Adipocyte (in vitro differentiated cells): ENCODE measurements around the gene ATP6AP2.

ENCODE experiments used
- DNase-seq: peaks from one replicate; pipeline ENCODE4 v3.0.0-alpha.2; 2015; ENCODE audit warnings: low read depth
- H3K27me3 ChIP-seq: replicated peaks from 2 replicates; pipeline ENCODE4 v1.7.0; 2013; ENCODE audit warnings: mild to moderate bottlenecking, low read length, moderate library complexity; ENCODE audit not compliant: control insufficient read depth, insufficient read depth
- H3K36me3 ChIP-seq: 2 replicates; pipeline ENCODE4 v1.7.0; 2013; ENCODE audit warnings: low read length, mild to moderate bottlenecking, moderate library complexity; ENCODE audit not compliant: control insufficient read depth, insufficient read depth, severe bottlenecking
- H3K4me1 ChIP-seq: 2 replicates; pipeline ENCODE4 v1.7.0; 2013; ENCODE audit warnings: mild to moderate bottlenecking, low read length, moderate library complexity; ENCODE audit not compliant: control insufficient read depth, insufficient read depth
- H3K4me3 ChIP-seq: 2 replicates; pipeline ENCODE4 v1.7.0; 2013; ENCODE audit warnings: mild to moderate bottlenecking, low read length, moderate library complexity
- H3K9ac ChIP-seq: 2 replicates; pipeline ENCODE4 v1.7.0; 2013; ENCODE audit warnings: mild to moderate bottlenecking, low read length, moderate library complexity
- H3K9me3 ChIP-seq: 2 replicates; pipeline ENCODE4 v1.7.0; 2013; ENCODE audit warnings: mild to moderate bottlenecking, low read length, moderate library complexity; ENCODE audit not compliant: control insufficient read depth

ATP6AP2 gene, protein sequence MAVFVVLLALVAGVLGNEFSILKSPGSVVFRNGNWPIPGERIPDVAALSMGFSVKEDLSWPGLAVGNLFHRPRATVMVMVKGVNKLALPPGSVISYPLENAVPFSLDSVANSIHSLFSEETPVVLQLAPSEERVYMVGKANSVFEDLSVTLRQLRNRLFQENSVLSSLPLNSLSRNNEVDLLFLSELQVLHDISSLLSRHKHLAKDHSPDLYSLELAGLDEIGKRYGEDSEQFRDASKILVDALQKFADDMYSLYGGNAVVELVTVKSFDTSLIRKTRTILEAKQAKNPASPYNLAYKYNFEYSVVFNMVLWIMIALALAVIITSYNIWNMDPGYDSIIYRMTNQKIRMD

DNA sequence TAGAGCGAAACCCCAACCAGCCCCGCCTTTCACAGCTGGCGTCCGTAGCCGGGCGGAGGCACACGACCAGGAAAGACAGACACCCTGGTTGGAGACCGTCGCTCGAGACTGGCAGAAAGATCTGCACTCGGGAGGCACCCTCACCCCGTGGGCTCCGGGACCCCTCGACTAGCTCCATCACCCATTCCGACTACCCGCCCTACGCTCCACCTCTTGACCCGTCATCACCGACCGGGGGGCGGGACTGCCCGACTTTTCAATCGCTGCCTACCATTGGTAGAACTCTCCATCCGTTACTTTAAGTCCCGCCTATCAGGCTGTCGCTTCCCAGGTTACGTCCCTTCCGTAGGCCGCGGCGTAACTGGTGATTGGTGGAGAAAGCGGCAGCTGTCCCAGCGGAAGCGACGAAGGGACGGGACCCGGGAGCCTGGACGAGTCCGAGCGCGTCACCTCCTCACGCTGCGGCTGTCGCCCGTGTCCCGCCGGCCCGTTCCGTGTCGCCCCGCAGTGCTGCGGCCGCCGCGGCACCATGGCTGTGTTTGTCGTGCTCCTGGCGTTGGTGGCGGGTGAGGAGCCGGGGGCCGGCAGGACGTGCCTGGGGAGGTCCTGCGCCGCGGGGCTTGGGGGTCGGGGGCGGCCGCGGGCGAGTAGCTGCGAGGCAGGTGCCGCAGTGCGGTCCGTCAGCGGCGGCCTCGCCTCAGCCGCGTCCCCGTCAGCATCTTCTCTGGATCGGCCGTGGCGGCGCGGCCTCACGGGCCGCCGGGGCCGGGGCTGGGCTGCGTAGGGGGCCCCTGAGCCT lies at the start of gene ATP6AP2:
TSS of gene ATP6AP2 (plus strand) at position 434 of the 799 bp plus-strand sequence. CDS start at position 530, 96 bp downstream.
- peak; percentile 95 for DNase-seq

DNA sequence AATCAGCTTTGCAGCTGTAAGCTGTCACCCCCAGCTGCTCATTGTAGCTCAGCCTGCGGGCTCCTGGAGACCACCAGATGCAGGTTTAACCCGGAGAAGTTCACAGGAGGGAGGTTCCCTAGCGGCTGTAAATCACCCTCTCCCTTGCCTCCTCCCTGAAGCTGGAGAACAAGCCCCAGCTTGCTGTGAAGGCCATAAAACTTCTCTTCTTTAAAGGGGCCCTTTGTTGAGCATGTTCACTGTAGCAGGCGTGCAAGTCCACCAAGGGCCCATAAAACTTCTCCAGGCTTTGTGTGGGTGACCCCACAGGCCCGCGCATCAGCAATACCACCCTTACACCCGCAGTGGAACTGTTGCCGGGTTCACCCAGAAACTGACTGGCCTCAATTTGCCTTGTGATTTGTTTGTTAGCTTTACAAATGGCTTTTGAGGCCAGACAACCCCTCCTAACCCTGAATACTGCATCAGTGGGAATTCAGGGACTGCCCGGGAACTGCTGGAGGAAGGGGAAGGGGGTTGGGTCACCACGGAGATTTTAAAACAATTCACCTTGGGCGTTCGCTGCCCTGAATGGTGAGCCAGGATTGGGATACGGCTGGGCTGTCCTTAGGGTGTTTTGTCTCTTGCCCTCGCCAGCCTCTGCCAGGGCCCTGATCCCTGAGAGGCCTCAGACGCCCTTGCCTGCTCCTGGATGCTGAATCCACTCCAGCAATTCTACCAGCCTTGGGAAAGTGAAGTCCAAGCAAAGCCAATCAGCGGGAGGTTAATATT lies 49.5 kb upstream of the ATP6AP2 start:
- no peaks in the 10 kb centered on the region for H3K4me1 ChIP-seq
- peaks cover 54% of the 10 kb centered on the region for H3K27me3 ChIP-seq
- H3K4me3 ChIP-seq = no peak overlapping the region
- H3K9me3 ChIP-seq = peaks cover under 1% of the 10 kb centered on the region
- H3K36me3 ChIP-seq = no peaks in the 10 kb centered on the region
- no peak for DNase-seq
- H3K9ac ChIP-seq = no peak overlapping the region

More for the DNA sequence above, at the start of gene ATP6AP2:
- H3K27me3 ChIP-seq = peaks cover 15% of the 10 kb centered on the region
- no peaks in the 10 kb centered on the region for H3K36me3 ChIP-seq
- H3K4me3 ChIP-seq = peak within 1 kb of the TSS; percentile 87
- H3K4me1 ChIP-seq = peaks cover 12% of the 10 kb centered on the region
- peaks cover 3% of the 10 kb centered on the region for H3K9me3 ChIP-seq
- H3K9ac ChIP-seq = peak within 1 kb of the TSS; percentile 85

GRCh38 chrX:40537310-40537709 lies 43.5 kb upstream of the ATP6AP2 start:
- no peaks in the 10 kb centered on the region for H3K9me3 ChIP-seq
- H3K9ac ChIP-seq = no peak overlapping the region
- H3K36me3 ChIP-seq = no peaks in the 10 kb centered on the region
- H3K27me3 ChIP-seq = peaks cover 37% of the 10 kb centered on the region
- H3K4me1 ChIP-seq = peaks cover 10% of the 10 kb centered on the region
- no peak for DNase-seq
- H3K4me3 ChIP-seq = no peak overlapping the region

DNA sequence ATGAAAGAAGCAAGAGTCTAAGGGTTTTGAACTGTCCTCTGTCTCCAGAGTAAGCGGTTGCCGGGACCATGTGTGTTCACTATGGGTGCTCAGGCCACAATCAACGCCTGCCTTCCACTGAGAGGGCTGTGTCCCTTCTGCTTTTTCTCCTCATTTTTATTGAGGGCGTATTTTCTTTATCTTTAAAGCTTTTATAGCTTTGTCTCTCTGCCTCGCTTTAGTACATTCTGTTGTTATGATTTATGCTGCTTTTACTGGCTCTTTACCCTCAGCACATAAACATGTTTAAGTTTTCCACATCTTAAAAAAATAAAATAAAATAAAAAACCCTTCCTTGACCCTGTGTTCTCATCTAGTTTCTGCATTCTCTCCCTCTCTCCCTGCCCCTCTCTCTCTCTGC lies 42.4 kb upstream of the ATP6AP2 start:
- H3K9me3 ChIP-seq = no peaks in the 10 kb centered on the region
- H3K9ac ChIP-seq = no peak overlapping the region
- H3K4me1 ChIP-seq = peaks cover 10% of the 10 kb centered on the region
- H3K36me3 ChIP-seq = no peaks in the 10 kb centered on the region
- H3K4me3 ChIP-seq = no peak overlapping the region
- H3K27me3 ChIP-seq = peaks cover 39% of the 10 kb centered on the region
- DNase-seq = no peak

GRCh38 chrX:40539214-40540142 lies 41.3 kb upstream of the ATP6AP2 start:
- Histone ChIP-seq H3K4me3 (no peak overlapping the region), H3K27me3 (peaks cover 35% of the 10 kb centered on the region), H3K9me3 (no peaks in the 10 kb centered on the region), H3K36me3 (no peaks in the 10 kb centered on the region), H3K9ac (no peak overlapping the region), H3K4me1 (peaks cover 15% of the 10 kb centered on the region)
- DNase-seq = peak; percentile 54

GRCh38 chrX:40542208-40542607 lies 38.6 kb upstream of the ATP6AP2 start:
- Histone ChIP-seq H3K9me3 (no peaks in the 10 kb centered on the region), H3K4me1 (peaks cover 16% of the 10 kb centered on the region), H3K27me3 (peaks cover 20% of the 10 kb centered on the region), H3K36me3 (no peaks in the 10 kb centered on the region), H3K4me3 (no peak overlapping the region), H3K9ac (no peak overlapping the region)
- DNase-seq = no peak

GRCh38 chrX:40542972-40543371 lies 37.8 kb upstream of the ATP6AP2 start:
- peaks cover 12% of the 10 kb centered on the region for H3K27me3 ChIP-seq
- H3K4me1 ChIP-seq = peaks cover 16% of the 10 kb centered on the region
- no peak overlapping the region for H3K9ac ChIP-seq
- DNase-seq = no peak
- H3K9me3 ChIP-seq = no peaks in the 10 kb centered on the region
- no peak overlapping the region for H3K4me3 ChIP-seq
- H3K36me3 ChIP-seq = no peaks in the 10 kb centered on the region

DNA sequence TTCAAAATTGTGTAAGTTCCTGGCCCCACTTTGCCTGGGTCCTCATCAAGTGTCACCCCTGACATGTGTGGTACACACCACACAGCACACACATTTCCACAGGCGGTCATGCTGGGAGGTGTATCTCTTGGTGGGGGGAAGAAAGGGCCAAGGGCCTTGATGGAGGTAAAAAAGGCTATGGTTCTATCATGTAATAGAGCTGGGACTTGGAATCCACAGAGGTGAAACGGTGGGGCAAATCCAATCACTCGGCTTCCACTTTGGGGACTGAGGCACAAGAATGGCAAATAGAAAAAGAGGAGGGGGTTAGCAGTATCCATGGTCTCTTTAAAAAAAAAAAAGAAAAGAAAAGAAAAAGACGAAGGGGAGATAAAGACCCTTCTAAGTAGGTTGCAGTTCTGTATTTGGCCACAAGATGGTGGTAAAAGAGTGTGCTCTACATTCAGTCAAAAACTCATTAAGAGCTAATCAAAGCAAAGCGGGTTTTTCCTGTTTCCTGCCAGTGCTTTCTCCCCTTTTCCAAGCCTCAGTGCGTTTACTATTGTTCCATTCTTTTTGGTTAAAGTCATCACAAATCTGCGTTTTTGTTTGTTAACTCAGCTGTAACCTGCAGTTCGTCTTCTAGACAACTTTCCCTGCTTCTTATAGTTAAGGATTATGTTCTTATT lies 37.0 kb upstream of the ATP6AP2 start:
- Histone ChIP-seq H3K4me3 (peak overlapping the region; percentile 42), H3K9ac (peak overlapping the region; percentile 46), H3K27me3 (peaks cover 14% of the 10 kb centered on the region), H3K36me3 (no peaks in the 10 kb centered on the region), H3K9me3 (no peaks in the 10 kb centered on the region), H3K4me1 (peaks cover 16% of the 10 kb centered on the region)
- DNase-seq = peak; percentile 82

- Histone ChIP-seq H3K4me3 (peak overlapping the region; percentile 42), H3K4me1 (peaks cover 12% of the 10 kb centered on the region), H3K9me3 (no peaks in the 10 kb centered on the region), H3K27me3 (peaks cover 15% of the 10 kb centered on the region), H3K36me3 (no peaks in the 10 kb centered on the region), H3K9ac (peak overlapping the region; percentile 46)
- DNase-seq = peak; percentile 9
Measured at GRCh38 chrX:40544343-40545266, 36.2 kb upstream of the ATP6AP2 start.
